Measurements from ENCODE around the gene TCF20.

Gene TCF20

DNA sequence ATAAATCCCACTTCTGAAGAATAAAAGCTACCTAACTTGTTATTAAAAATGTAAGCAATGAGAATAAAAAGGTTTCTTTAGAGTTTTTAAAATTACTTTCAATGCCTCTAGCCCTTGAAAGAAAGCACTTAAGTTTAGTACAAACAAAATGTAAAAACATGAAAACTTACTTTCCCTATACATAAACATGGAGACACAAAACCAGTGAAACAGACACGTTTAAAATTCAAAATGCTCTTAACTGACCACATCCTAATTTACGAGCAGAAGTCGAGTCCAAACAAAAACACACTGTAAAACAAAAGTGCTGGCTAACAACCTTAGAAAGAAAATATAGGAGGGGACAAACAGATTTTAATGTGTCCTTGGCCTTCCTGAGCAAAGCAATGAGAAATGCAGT, 36.6 kb downstream of the TCF20 start:
- Histone ChIP-seq H3K36me3 (ENCODE audit: low read depth) (peaks cover 16% of the 10 kb centered on the region; the same call in 1 of the 2 replicates), H3K9me3 (ENCODE audit: severe bottlenecking) (no peaks in the 10 kb centered on the region), H3K27ac (ENCODE audit: poor library complexity, severe bottlenecking) (no peak overlapping the region), H3K27me3 (ENCODE audit: insufficient read depth, poor library complexity, severe bottlenecking) (no peaks in the 10 kb centered on the region), H3K4me1 (ENCODE audit: insufficient read depth, poor library complexity, severe bottlenecking) (no peaks in the 10 kb centered on the region), H3K4me3 (ENCODE audit: severe bottlenecking) (no peak overlapping the region)
- DNase-seq (ENCODE audit: low spot score), result no peak
- no peak for ATAC-seq (ENCODE audit: low read depth)
- TF ChIP-seq, protein P1, sequence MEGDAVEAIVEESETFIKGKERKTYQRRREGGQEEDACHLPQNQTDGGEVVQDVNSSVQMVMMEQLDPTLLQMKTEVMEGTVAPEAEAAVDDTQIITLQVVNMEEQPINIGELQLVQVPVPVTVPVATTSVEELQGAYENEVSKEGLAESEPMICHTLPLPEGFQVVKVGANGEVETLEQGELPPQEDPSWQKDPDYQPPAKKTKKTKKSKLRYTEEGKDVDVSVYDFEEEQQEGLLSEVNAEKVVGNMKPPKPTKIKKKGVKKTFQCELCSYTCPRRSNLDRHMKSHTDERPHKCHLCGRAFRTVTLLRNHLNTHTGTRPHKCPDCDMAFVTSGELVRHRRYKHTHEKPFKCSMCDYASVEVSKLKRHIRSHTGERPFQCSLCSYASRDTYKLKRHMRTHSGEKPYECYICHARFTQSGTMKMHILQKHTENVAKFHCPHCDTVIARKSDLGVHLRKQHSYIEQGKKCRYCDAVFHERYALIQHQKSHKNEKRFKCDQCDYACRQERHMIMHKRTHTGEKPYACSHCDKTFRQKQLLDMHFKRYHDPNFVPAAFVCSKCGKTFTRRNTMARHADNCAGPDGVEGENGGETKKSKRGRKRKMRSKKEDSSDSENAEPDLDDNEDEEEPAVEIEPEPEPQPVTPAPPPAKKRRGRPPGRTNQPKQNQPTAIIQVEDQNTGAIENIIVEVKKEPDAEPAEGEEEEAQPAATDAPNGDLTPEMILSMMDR (IDR thresholded peaks at IDR 0.05; ENCODE audit: poor library complexity, severe bottlenecking), result no peak

DNA sequence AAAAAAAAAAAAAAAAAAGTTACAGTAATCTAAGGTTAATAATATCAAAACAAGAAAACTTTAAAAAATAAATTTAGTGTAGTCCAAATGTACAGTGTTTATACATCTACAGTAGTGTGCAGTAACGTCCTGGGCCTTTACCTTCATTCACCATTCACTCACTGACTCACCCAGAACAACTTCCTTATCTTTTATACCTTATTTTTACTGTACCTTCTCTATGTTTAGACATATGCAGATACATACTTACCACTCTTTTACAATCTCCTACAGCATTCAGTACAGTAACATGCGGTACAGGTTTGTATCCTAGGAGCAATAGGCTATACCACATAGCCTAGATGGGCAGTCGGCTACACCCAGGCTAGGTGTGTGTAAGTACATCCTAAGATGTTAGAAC, 38.5 kb downstream of the TCF20 start:
- Histone ChIP-seq H3K4me1 (ENCODE audit: insufficient read depth, poor library complexity, severe bottlenecking) (no peaks in the 10 kb centered on the region), H3K27ac (ENCODE audit: poor library complexity, severe bottlenecking) (no peak overlapping the region), H3K9me3 (ENCODE audit: severe bottlenecking) (no peaks in the 10 kb centered on the region), H3K36me3 (ENCODE audit: low read depth) (peaks cover 8% of the 10 kb centered on the region; the same call in 1 of the 2 replicates), H3K4me3 (ENCODE audit: severe bottlenecking) (no peak overlapping the region), H3K27me3 (ENCODE audit: insufficient read depth, poor library complexity, severe bottlenecking) (no peaks in the 10 kb centered on the region)
- ATAC-seq (ENCODE audit: low read depth) (no peak), DNase-seq (ENCODE audit: low spot score) (no peak)
- TF ChIP-seq, protein P1 (IDR thresholded peaks at IDR 0.05; ENCODE audit: poor library complexity, severe bottlenecking), result no peak

DNA sequence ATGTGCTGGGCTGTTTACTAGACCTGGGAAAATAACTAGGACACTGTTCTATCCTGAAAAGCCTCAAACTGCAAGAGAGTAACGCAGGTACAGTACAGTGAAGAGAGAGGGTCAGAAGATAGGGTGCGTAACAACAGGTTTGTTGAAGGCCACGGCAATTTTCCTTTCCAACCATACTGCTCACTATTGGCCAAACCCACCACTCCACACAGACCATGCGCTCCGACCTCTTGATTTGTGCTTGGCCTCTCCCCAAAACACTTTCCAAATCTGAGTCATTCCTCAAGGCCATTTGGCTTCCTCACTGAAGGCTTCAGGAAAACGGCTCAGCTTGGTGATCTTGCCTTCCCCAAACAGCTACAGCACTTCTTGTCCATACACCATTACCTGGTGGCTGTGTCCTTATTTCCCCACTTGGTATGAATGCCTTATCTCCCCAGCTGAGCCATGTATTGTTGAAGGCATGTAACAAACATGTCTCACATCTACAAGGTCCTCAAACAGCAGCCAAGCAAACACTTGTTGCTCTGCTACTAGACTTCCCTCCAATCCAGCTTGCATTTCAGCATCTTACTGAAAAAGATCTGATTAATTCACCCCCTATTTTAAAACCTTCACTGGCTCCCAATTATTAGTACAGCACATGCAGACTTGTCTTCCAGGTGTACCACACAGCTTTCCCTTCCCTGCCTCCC, 40.9 kb downstream of the TCF20 start:
- TF ChIP-seq, protein P1 (IDR thresholded peaks at IDR 0.05; ENCODE audit: poor library complexity, severe bottlenecking), result no peak
- Histone ChIP-seq H3K4me1 (ENCODE audit: insufficient read depth, poor library complexity, severe bottlenecking) (no peaks in the 10 kb centered on the region), H3K4me3 (ENCODE audit: severe bottlenecking) (no peak overlapping the region), H3K27me3 (ENCODE audit: insufficient read depth, poor library complexity, severe bottlenecking) (no peaks in the 10 kb centered on the region), H3K9me3 (ENCODE audit: severe bottlenecking) (no peaks in the 10 kb centered on the region), H3K36me3 (ENCODE audit: low read depth) (0 out of 2 replicates have a peak, but pooled peaks cover 8% of the 10 kb centered on the region), H3K27ac (ENCODE audit: poor library complexity, severe bottlenecking) (no peak overlapping the region)
- DNase-seq (ENCODE audit: low spot score), result no peak
- ATAC-seq (ENCODE audit: low read depth), result no peak

DNA sequence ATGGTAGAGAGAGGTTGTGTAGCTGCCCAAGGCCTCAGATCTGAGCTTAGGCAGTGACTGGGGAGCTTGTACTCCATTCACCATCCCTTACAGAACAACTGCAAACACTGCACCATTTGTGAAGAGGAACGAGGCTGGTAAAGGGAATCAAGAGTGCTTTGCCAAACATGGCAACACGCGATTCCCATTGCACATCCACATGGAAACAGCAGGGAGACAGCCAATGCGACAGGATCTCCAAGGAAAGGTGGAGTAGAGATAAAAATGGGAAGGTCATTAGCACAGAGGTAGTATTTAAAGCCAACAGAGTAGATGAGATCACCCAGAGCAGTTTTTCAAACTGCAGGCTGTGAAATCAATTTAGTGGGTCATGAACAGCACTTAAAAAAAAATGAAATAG, 42.0 kb downstream of the TCF20 start:
- TF ChIP-seq, protein P1 (IDR thresholded peaks at IDR 0.05; ENCODE audit: poor library complexity, severe bottlenecking), result no peak
- no peak for ATAC-seq (ENCODE audit: low read depth)
- no peaks in the 10 kb centered on the region for H3K4me1 ChIP-seq (ENCODE audit: insufficient read depth, poor library complexity, severe bottlenecking)

DNA sequence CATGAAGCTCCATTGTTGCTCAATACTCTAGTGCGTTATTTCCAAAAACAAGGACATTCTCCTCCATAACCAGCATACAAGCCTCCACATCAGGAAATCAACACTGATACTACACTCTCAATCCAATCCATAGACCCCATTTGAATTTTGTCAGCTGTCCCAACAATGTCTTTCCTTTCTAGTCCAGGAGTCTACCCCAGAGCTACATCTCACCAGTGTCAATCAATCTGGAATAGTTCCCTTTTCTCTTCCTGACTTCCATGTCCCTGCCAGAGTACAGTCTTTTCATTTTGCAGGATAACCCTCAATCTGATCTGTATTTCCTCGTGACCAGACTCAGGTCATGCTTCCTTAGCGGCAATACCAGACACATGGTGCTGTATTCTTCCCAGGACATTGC, 43.0 kb downstream of the TCF20 start:
- Histone ChIP-seq H3K36me3 (ENCODE audit: low read depth) (0 out of 2 replicates have a peak, but pooled peaks cover 8% of the 10 kb centered on the region), H3K4me1 (ENCODE audit: insufficient read depth, poor library complexity, severe bottlenecking) (no peaks in the 10 kb centered on the region), H3K9me3 (ENCODE audit: severe bottlenecking) (no peaks in the 10 kb centered on the region), H3K27ac (ENCODE audit: poor library complexity, severe bottlenecking) (no peak overlapping the region), H3K27me3 (ENCODE audit: insufficient read depth, poor library complexity, severe bottlenecking) (no peaks in the 10 kb centered on the region), H3K4me3 (ENCODE audit: severe bottlenecking) (no peak overlapping the region)
- TF ChIP-seq, protein P1 (IDR thresholded peaks at IDR 0.05; ENCODE audit: poor library complexity, severe bottlenecking), result no peak
- DNase-seq (ENCODE audit: low spot score) (no peak), ATAC-seq (ENCODE audit: low read depth) (no peak)

More for the DNA sequence above, 42.0 kb downstream of the TCF20 start:
- Histone ChIP-seq H3K27ac (ENCODE audit: poor library complexity, severe bottlenecking) (no peak overlapping the region), H3K36me3 (ENCODE audit: low read depth) (0 out of 2 replicates have a peak, but pooled peaks cover 8% of the 10 kb centered on the region), H3K9me3 (ENCODE audit: severe bottlenecking) (no peaks in the 10 kb centered on the region), H3K27me3 (ENCODE audit: insufficient read depth, poor library complexity, severe bottlenecking) (no peaks in the 10 kb centered on the region), H3K4me3 (ENCODE audit: severe bottlenecking) (no peak overlapping the region)
- no peak for DNase-seq (ENCODE audit: low spot score)

Data from RWPE2 (cell line).